Neuronal stem cell (in vitro differentiated cells): ENCODE measurements around the gene CIBAR2.

Experiments
- DNase-seq: peaks from one replicate; pipeline ENCODE4 v3.0.0-alpha.2; 2013; ENCODE audit warnings: low spot score
- H2AFZ ChIP-seq: one replicate; pipeline ENCODE4 v1.6.1; 2013; ENCODE audit warnings: mild to moderate bottlenecking, low read length, inconsistent platforms
- H2AK5ac ChIP-seq: 2 replicates; pipeline ENCODE4 v1.6.1; 2013; ENCODE audit warnings: low read depth, mild to moderate bottlenecking, inconsistent platforms, low read length, moderate library complexity, mixed read lengths
- H2BK120ac ChIP-seq: 2 replicates; pipeline ENCODE4 v1.6.1; 2013; ENCODE audit warnings: low read depth, mild to moderate bottlenecking, inconsistent platforms, low read length, moderate library complexity, mixed read lengths
- H2BK12ac ChIP-seq: one replicate; pipeline ENCODE4 v1.6.1; 2013; ENCODE audit warnings: low read length, inconsistent platforms
- H2BK15ac ChIP-seq: 2 replicates; pipeline ENCODE4 v1.6.1; 2013; ENCODE audit warnings: mild to moderate bottlenecking, low read length, inconsistent platforms, mixed read lengths
- H2BK5ac ChIP-seq: one replicate; pipeline ENCODE4 v1.6.1; 2013; ENCODE audit warnings: inconsistent platforms, mild to moderate bottlenecking, low read length, moderate library complexity
- H3K14ac ChIP-seq: one replicate; pipeline ENCODE4 v1.6.1; 2013; ENCODE audit warnings: low read length, inconsistent platforms
- H3K18ac ChIP-seq: 2 replicates; pipeline ENCODE4 v1.6.1; 2013; ENCODE audit warnings: low read length, inconsistent platforms
- H3K23ac ChIP-seq: 2 replicates; pipeline ENCODE4 v1.6.1; 2013; ENCODE audit warnings: low read depth, mild to moderate bottlenecking, mixed read lengths, low read length, inconsistent platforms; ENCODE audit not compliant: poor library complexity
- H3K27ac ChIP-seq: replicated peaks from 3 replicates; pipeline ENCODE4 v1.5.1; 2013; ENCODE audit warnings: low read length, inconsistent platforms
- H3K27me3 ChIP-seq, 3 experiments: 2 replicates each; pipeline ENCODE4 v1.6.1; 2013; ENCODE audit warnings: low read length in 3 of 3, mild to moderate bottlenecking in 2 of 3, inconsistent platforms in 1 of 3, low read depth in 1 of 3, mixed read lengths in 1 of 3, moderate library complexity in 1 of 3; ENCODE audit not compliant: control insufficient read depth in 3 of 3, insufficient read depth in 3 of 3
- H3K36me3 ChIP-seq, 2 donors: replicated peaks in 1 of 2; 2 replicates each; pipeline ENCODE4 v1.6.1; 2013; ENCODE audit warnings: low read length in 2 of 2; ENCODE audit not compliant: control insufficient read depth in 2 of 2, insufficient read depth in 2 of 2
- H3K4ac ChIP-seq: 2 replicates; pipeline ENCODE4 v1.6.1; 2013; ENCODE audit warnings: inconsistent platforms, mild to moderate bottlenecking, low read length, moderate library complexity
- H3K4me1 ChIP-seq, 2 donors: 1 replicate in 1 of 2; 2 replicates in 1 of 2; pipeline ENCODE4 v1.6.1; 2013; ENCODE audit warnings: low read length in 2 of 2, low read depth in 1 of 2; ENCODE audit not compliant: control insufficient read depth in 2 of 2, insufficient read depth in 1 of 2
- H3K4me2 ChIP-seq: one replicate; pipeline ENCODE4 v1.6.1; 2013; ENCODE audit warnings: mild to moderate bottlenecking, low read length, inconsistent platforms; ENCODE audit not compliant: insufficient read depth, poor library complexity, severe bottlenecking
- H3K4me3 ChIP-seq, 2 donors: 2 replicates each; pipeline ENCODE4 v1.5.1; 2013; ENCODE audit warnings: low read length in 2 of 2, mild to moderate bottlenecking in 2 of 2, inconsistent platforms in 1 of 2, moderate library complexity in 1 of 2
- H3K79me1 ChIP-seq: one replicate; pipeline ENCODE4 v1.6.1; 2013; ENCODE audit warnings: low read depth, mild to moderate bottlenecking, inconsistent platforms, low read length, moderate library complexity
- H3K9ac ChIP-seq: one replicate; pipeline ENCODE4 v1.6.1; 2013; ENCODE audit warnings: mild to moderate bottlenecking, low read depth, low read length, inconsistent platforms; ENCODE audit not compliant: poor library complexity
- H3K9me3 ChIP-seq, 2 donors: replicated peaks in 1 of 2; 2 replicates each; pipeline versions ENCODE3 to v1.6.1; 2013; ENCODE audit warnings: low read length in 2 of 2, mild to moderate bottlenecking in 2 of 2, inconsistent platforms in 1 of 2, low read depth in 1 of 2, mixed read lengths in 1 of 2, moderate library complexity in 1 of 2; ENCODE audit not compliant: control insufficient read depth in 2 of 2, insufficient read depth in 1 of 2
- H4K8ac ChIP-seq: one replicate; pipeline ENCODE4 v1.6.1; 2013; ENCODE audit warnings: low read depth, mild to moderate bottlenecking, inconsistent platforms, low read length, moderate library complexity
- H4K91ac ChIP-seq: one replicate; pipeline ENCODE4 v1.6.1; 2013; ENCODE audit warnings: low read length, low read depth, mild to moderate bottlenecking, inconsistent platforms; ENCODE audit not compliant: poor library complexity
- WGBS, 2 donors: extraction: QIAGEN DNeasy Blood & Tissue Kit; methylation state at CpG; one replicate each; pipeline ENCODE4 v1.1.7; 2013; ENCODE audit warnings: missing lambda C conversion rate in 2 of 2, mixed read lengths in 1 of 2; ENCODE audit not compliant: insufficient read length in 2 of 2, insufficient replicate concordance in 1 of 2; ENCODE audit errors: extremely low coverage in 2 of 2; 5-methylcytosine and 5-hydroxymethylcytosine counted together

CIBAR2 gene

DNA sequence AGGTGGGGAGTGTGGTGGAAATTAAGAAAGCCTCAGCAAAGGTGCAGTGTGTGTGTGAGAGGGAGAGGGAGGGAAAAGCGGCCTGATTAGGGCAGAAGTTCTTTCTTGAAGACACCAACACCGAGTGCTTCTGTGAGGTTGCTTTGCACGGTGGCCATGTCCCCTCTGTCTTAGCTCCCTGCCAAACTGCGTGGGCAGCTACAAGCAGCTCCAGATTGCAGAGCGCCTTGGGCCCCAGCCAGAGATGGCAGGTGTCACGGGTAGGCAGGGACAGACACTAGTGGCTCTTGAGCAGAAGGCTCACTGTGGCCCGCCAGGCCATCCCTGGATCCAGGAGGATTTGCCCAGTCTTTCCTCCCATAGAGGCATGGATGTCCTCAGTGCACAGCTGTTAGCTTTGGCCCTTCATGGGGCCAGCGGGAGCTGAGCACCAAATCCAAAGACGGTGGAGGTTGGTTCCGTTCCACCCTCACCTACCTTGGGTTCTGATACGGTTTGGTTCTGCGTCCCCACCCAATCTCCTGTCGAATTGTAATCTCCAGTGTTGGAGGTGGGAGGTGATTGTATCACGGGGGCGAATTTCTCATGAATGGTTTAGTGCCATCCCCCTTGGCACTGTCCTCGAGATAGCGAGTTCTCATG lies 63.2 kb downstream of the CIBAR2 start:
- Histone ChIP-seq H3K23ac (no peak overlapping the region), H3K4me1 (peaks cover 0 to 4% of the 10 kb centered on the region in 2 donors), H3K79me1 (no peaks in the 10 kb centered on the region), H2BK120ac (no peak overlapping the region), H3K14ac (no peak overlapping the region), H4K91ac (no peak overlapping the region), H2AFZ (no peak overlapping the region), H3K27ac (no peak overlapping the region), H2AK5ac (no peak overlapping the region), H3K4me3 (no peak overlapping the region), H3K18ac (peak overlapping the region; percentile 29), H3K36me3 (no peaks in the 10 kb centered on the region), H2BK12ac (no peak overlapping the region), H3K9ac (no peak overlapping the region), H4K8ac (no peak overlapping the region), H3K4ac (no peak overlapping the region), H3K27me3 (no peaks in the 10 kb centered on the region), H2BK5ac (no peak overlapping the region), H3K9me3 (no peaks in the 10 kb centered on the region), H3K4me2 (no peak overlapping the region), H2BK15ac (no peak overlapping the region)
- WGBS, 2 donors = no CpG with 5 or more reads among the region's 17 CpGs
- DNase-seq = no peak
